Body of pancreas (tissue), 4 donors: ENCODE data around the gene TMEM242. TPM values are rescaled to one million over a fixed set of nuclear protein-coding genes. Genes with fewer than 3 reads are reported as not detected.
"Not testable (repeated sequence)": the region's sequence is repeated elsewhere in the genome, so short reads cannot be mapped to it uniquely, and the experiment has no call there.

Experiments
- ATAC-seq: fragments of 150-250 bp; one replicate; pipeline ENCODE4 v1.9.1; 2016
- DNase-seq, 4 donors: peaks; one replicate each; pipeline ENCODE4 v3.0.0-alpha.2; 2019
- H3K27ac ChIP-seq, 4 donors: fragments of 200-600 bp; sonication (generic); 1 replicate in 3 of 4; 2 replicates in 1 of 4; pipeline versions ENCODE4 v1.5.1 to v1.6.1; 2016 to 2019; ENCODE audit warnings: mild to moderate bottlenecking in 1 of 4, mixed read lengths in 1 of 4, moderate library complexity in 1 of 4
- H3K27me3 ChIP-seq, 2 donors: fragments of 200-600 bp; sonication (generic); one replicate each; pipeline ENCODE4 v1.6.0; 2016; ENCODE audit warnings: mild to moderate bottlenecking in 1 of 2
- H3K36me3 ChIP-seq, 2 donors: fragments of 200-600 bp; sonication (generic); replicated peaks in 1 of 2; 2 replicates each; pipeline ENCODE4 v1.5.1; 2016; ENCODE audit warnings: low read depth in 2 of 2; ENCODE audit not compliant: insufficient read depth in 1 of 2
- H3K4me1 ChIP-seq: fragments of 200-600 bp; sonication (generic); one replicate; pipeline ENCODE4 v1.6.0; 2016
- H3K4me3 ChIP-seq, 2 donors: fragments of 200-600 bp; sonication (generic); 1 replicate in 1 of 2; 2 replicates in 1 of 2; pipeline ENCODE4 v1.5.1; 2016 to 2019
- H3K9me3 ChIP-seq, 3 donors: fragments of 200-600 bp; sonication (generic); 1 replicate in 2 of 3; 2 replicates in 1 of 3; pipeline ENCODE4 v1.5.1; 2016
- POLR2A ChIP-seq, 3 donors: fragments of 450-650 bp; IDR thresholded peaks; one replicate each; pipeline ENCODE4 v1.6.1; 2016; ENCODE audit warnings: antibody characterized with exemption in 3 of 3, mild to moderate bottlenecking in 2 of 3
- WGBS, 2 donors: methylation state at CpG; one replicate each; pipeline ENCODE4 v1.1.5; 2017; 5-methylcytosine and 5-hydroxymethylcytosine counted together
- intact Hi-C: fragments of 100-400 bp; cut with DNase I; formaldehyde crosslinking; loops from one replicate; pipeline ENCODE4 v1.15.1; 2023
- total RNA-seq, 2 donors: library from RNA; depleted of rRNA; stranded (reverse); fragments of >200 nt; gene quantifications; one replicate each; pipeline ENCODE4 v1.1.0, GENCODE V29; 2016
- TF ChIP-seq, protein P1 (sequence below), 7 experiments: fragments of 450-650 bp in 4 of 7; fragments of 200-600 bp in 3 of 7; sonication (generic) in 3 of 7; IDR thresholded peaks; one replicate each; pipeline ENCODE4 v1.5.1; 2016 to 2019; ENCODE audit warnings: antibody characterized with exemption in 7 of 7

TMEM242 gene
- total RNA-seq, 2 donors from 2014 or later, result 1.6 to 6.2 TPM

DNA sequence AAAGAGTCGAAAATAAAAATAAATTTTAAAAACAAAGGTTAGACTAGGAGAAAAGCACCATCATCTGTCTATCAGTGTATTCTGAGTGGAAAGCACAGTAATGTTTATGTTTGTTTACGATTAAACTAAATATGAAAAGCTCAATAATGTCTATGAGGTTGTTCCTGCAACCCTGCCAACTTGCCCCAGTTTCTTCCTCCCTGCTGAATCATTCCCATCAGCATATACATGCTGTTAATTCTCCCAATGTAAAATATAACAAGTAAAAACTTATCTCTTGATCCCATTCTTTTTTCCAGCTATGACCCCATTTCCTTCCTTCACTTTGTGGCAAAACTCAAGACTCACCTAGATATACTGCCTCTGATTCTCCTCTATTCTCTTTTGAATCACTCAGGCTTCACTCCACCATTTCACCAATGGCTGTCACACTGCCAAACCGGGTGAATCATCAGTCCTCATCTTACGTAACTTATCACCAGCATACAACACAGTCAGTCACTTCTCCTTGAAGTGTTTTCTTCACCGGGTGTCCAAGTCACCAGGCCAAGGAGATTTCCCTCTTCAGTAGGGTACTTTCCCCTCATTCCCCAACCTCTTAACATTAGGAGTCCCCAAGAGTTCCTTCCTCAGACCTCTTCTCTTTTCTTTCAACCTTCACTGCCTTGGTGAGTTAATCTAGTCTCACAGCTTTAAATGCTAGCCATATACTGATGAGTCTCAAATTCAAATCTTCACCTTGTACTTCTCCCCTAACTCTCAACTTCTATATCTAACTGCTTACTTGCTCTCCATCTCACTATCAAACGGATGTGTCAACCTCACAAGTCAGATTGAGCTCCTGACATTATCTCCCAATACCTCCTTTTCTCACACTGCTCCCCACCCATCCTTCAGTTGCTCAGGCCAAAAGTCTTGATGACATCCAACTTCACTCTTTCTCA lies 6.2 kb downstream of the TMEM242 start:
- peak; percentile 68 for ATAC-seq
- DNase-seq, result peak; percentile 55 to 73 (median 66)
- peaks cover 0 to 13% of the 10 kb centered on the region in 2 donors for H3K36me3 ChIP-seq
- H3K9me3 ChIP-seq, result no peaks in the 10 kb centered on the region
- H3K27ac ChIP-seq, result peak overlapping the region in 2 of 4 donors; percentile 16 to 18
- peaks cover 19% of the 10 kb centered on the region for H3K4me1 ChIP-seq
- intact Hi-C loops, result loop anchor here (5.0 kb wide), 1 partner anchor 350 kb away; no protein-coding TSS in a partner anchor
- WGBS, 2 donors, result 35 to 39% methylated on average over 6 of the region's 6 CpGs
- TF ChIP-seq POLR2A (IDR thresholded peaks at IDR 0.05), result no peak
- TF ChIP-seq, protein P1, sequence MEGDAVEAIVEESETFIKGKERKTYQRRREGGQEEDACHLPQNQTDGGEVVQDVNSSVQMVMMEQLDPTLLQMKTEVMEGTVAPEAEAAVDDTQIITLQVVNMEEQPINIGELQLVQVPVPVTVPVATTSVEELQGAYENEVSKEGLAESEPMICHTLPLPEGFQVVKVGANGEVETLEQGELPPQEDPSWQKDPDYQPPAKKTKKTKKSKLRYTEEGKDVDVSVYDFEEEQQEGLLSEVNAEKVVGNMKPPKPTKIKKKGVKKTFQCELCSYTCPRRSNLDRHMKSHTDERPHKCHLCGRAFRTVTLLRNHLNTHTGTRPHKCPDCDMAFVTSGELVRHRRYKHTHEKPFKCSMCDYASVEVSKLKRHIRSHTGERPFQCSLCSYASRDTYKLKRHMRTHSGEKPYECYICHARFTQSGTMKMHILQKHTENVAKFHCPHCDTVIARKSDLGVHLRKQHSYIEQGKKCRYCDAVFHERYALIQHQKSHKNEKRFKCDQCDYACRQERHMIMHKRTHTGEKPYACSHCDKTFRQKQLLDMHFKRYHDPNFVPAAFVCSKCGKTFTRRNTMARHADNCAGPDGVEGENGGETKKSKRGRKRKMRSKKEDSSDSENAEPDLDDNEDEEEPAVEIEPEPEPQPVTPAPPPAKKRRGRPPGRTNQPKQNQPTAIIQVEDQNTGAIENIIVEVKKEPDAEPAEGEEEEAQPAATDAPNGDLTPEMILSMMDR (IDR thresholded peaks at IDR 0.05), result no peak
- H3K4me3 ChIP-seq, result no peak overlapping the region
- no peaks in the 10 kb centered on the region for H3K27me3 ChIP-seq

- peak in 2 of 4 donors; percentile 29 to 57 for DNase-seq
- intact Hi-C loops, result loop anchor here (5.0 kb wide), 1 partner anchor 352 kb away; no protein-coding TSS in a partner anchor
- ATAC-seq, result peak; percentile 79
- Histone ChIP-seq H3K27ac (no peak overlapping the region), H3K36me3 (peaks cover 0 to 13% of the 10 kb centered on the region in 2 donors), H3K4me1 (peaks cover 16% of the 10 kb centered on the region), H3K9me3 (no peaks in the 10 kb centered on the region), H3K27me3 (no peaks in the 10 kb centered on the region), H3K4me3 (no peak overlapping the region)
- WGBS, 2 donors, result 7 to 16% methylated on average over 7 of the region's 7 CpGs
- TF ChIP-seq POLR2A (IDR thresholded peaks at IDR 0.05), result no peak
- TF ChIP-seq, protein P1 (IDR thresholded peaks at IDR 0.05), result peak; percentile 45 to 96 (median 90)
These were observed 8.5 kb downstream of the TMEM242 start for GRCh38 chr6:157314705-157315321.

GRCh38 chr6:157313531-157314467 lies 9.5 kb downstream of the TMEM242 start:
- H3K27ac ChIP-seq, result no peak overlapping the region
- no peaks in the 10 kb centered on the region for H3K9me3 ChIP-seq
- no peaks in the 10 kb centered on the region for H3K27me3 ChIP-seq
- 78 to 81% methylated on average over 23 to 29 of the region's 29 CpGs for WGBS, 2 donors
- no peak overlapping the region for H3K4me3 ChIP-seq
- H3K4me1 ChIP-seq, result peaks cover 16% of the 10 kb centered on the region
- intact Hi-C loops, result no loop called here
- peaks cover 0 to 11% of the 10 kb centered on the region in 2 donors for H3K36me3 ChIP-seq
- no peak for TF ChIP-seq POLR2A (IDR thresholded peaks at IDR 0.05)
- TF ChIP-seq, protein P1 (IDR thresholded peaks at IDR 0.05), result no peak
- ATAC-seq (no peak), DNase-seq (no peak)

DNA sequence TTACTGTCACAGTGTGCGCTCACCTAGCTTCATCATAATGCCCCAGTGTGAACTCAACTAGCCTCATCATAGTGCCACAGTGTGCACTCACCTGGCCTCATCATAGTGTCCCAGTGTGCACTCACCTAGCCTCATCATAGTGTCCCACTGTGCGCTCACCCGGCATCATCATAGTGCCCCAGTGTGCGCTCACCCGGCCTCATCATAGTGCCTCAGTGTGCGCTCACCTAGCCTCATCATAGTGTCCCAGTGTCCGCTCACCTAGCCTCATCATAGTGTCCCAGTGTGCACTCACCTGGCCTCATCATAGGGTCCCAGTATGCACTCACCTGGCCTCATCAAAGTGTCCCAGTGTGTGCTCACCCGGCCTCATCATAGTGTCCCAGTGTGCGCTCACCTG lies 10.6 kb downstream of the TMEM242 start:
- intact Hi-C loops, result no loop called here
- TF ChIP-seq, protein P1 (IDR thresholded peaks at IDR 0.05), result no peak
- TF ChIP-seq POLR2A (IDR thresholded peaks at IDR 0.05), result no peak
- no peak overlapping the region for H3K4me3 ChIP-seq
- H3K36me3 ChIP-seq, result peaks cover 0 to 10% of the 10 kb centered on the region in 2 donors
- H3K27ac ChIP-seq, result no peak overlapping the region
- H3K9me3 ChIP-seq, result no peaks in the 10 kb centered on the region
- 64 to 69% methylated on average over 9 of the region's 9 CpGs for WGBS, 2 donors
- H3K27me3 ChIP-seq, result no peaks in the 10 kb centered on the region
- peaks cover 16% of the 10 kb centered on the region for H3K4me1 ChIP-seq
- DNase-seq (no peak), ATAC-seq (no peak)

- DNase-seq, ATAC-seq, H3K36me3 ChIP-seq, H3K9me3 ChIP-seq, H3K27ac ChIP-seq, H3K4me3 ChIP-seq, intact Hi-C loops, H3K27me3 ChIP-seq: not testable (repeated sequence)
- 57 to 59% methylated on average over 4 of the region's 5 CpGs for WGBS, 2 donors
- H3K4me1 ChIP-seq, result peaks cover 13% of the 10 kb centered on the region
These were observed 12.6 kb downstream of the TMEM242 start for GRCh38 chr6:157310693-157311092.
